ENCODE data around the gene SCN1A.

SCN1A gene

DNA sequence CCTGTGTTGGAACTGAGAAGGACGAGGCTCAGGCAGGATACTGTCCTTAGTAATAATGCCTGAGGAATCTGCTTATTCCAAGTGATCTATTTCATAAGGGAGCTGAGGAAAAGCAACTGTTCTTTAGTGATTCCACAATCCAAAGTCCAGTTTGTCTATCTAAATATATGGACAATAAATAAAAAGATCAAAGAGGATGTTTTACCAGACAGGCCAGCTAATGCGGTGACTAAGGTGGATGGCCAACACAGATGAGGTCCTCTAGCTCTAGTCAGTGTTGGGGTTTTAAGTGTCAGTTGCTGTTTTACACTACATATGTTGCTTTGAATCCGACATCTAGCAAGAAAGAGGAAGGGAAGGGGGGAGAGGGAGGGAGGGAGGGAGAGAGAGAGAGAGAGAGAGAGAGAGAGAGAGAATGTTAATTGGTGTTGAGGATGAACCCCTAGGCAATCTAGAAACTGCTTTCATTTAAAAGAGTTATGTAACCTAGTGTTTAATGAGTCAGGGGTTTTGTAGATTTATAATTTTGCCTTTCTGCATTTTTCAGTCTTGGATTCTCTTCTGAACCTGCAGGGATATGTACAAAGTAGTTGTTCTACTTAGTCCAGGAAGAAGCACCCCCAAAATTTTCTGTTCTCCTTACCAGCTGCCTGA is 27.0 kb upstream of the SCN1A start:
- no peaks in the 10 kb centered on the region for H3K9me3 ChIP-seq (ENCODE audit: severe bottlenecking)

GRCh38 chr2:166152064-166152463 is 24.2 kb upstream of the SCN1A start:
- no peak overlapping the region for H3K4me3 ChIP-seq (ENCODE audit: severe bottlenecking)
- H3K27ac ChIP-seq (ENCODE audit: poor library complexity, severe bottlenecking): no peak overlapping the region
- ATAC-seq (ENCODE audit: low read depth) (no peak), DNase-seq (ENCODE audit: low spot score) (no peak)
- TF ChIP-seq, protein P1, sequence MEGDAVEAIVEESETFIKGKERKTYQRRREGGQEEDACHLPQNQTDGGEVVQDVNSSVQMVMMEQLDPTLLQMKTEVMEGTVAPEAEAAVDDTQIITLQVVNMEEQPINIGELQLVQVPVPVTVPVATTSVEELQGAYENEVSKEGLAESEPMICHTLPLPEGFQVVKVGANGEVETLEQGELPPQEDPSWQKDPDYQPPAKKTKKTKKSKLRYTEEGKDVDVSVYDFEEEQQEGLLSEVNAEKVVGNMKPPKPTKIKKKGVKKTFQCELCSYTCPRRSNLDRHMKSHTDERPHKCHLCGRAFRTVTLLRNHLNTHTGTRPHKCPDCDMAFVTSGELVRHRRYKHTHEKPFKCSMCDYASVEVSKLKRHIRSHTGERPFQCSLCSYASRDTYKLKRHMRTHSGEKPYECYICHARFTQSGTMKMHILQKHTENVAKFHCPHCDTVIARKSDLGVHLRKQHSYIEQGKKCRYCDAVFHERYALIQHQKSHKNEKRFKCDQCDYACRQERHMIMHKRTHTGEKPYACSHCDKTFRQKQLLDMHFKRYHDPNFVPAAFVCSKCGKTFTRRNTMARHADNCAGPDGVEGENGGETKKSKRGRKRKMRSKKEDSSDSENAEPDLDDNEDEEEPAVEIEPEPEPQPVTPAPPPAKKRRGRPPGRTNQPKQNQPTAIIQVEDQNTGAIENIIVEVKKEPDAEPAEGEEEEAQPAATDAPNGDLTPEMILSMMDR (IDR thresholded peaks at IDR 0.05; ENCODE audit: poor library complexity, severe bottlenecking): no peak
- no peaks in the 10 kb centered on the region for H3K27me3 ChIP-seq (ENCODE audit: insufficient read depth, poor library complexity, severe bottlenecking)
- H3K9me3 ChIP-seq (ENCODE audit: severe bottlenecking): no peaks in the 10 kb centered on the region
- H3K36me3 ChIP-seq (ENCODE audit: low read depth): no peaks in the 10 kb centered on the region
- H3K4me1 ChIP-seq (ENCODE audit: insufficient read depth, poor library complexity, severe bottlenecking): no peaks in the 10 kb centered on the region

More for the DNA sequence above, 27.0 kb upstream of the SCN1A start:
- Histone ChIP-seq H3K27ac (ENCODE audit: poor library complexity, severe bottlenecking) (no peak overlapping the region), H3K4me1 (ENCODE audit: insufficient read depth, poor library complexity, severe bottlenecking) (no peaks in the 10 kb centered on the region), H3K4me3 (ENCODE audit: severe bottlenecking) (no peak overlapping the region), H3K36me3 (ENCODE audit: low read depth) (no peaks in the 10 kb centered on the region), H3K27me3 (ENCODE audit: insufficient read depth, poor library complexity, severe bottlenecking) (no peaks in the 10 kb centered on the region)
- ATAC-seq (ENCODE audit: low read depth) (no peak), DNase-seq (ENCODE audit: low spot score) (no peak)
- TF ChIP-seq, protein P1 (IDR thresholded peaks at IDR 0.05; ENCODE audit: poor library complexity, severe bottlenecking): no peak

GRCh38 chr2:166148500-166149400 is 20.9 kb upstream of the SCN1A start:
- Histone ChIP-seq H3K36me3 (ENCODE audit: low read depth) (no peaks in the 10 kb centered on the region), H3K27ac (ENCODE audit: poor library complexity, severe bottlenecking) (no peak overlapping the region), H3K27me3 (ENCODE audit: insufficient read depth, poor library complexity, severe bottlenecking) (no peaks in the 10 kb centered on the region), H3K9me3 (ENCODE audit: severe bottlenecking) (no peaks in the 10 kb centered on the region), H3K4me1 (ENCODE audit: insufficient read depth, poor library complexity, severe bottlenecking) (no peaks in the 10 kb centered on the region), H3K4me3 (ENCODE audit: severe bottlenecking) (no peak overlapping the region)
- DNase-seq (ENCODE audit: low spot score): no peak
- TF ChIP-seq, protein P1 (IDR thresholded peaks at IDR 0.05; ENCODE audit: poor library complexity, severe bottlenecking): no peak
- no peak for ATAC-seq (ENCODE audit: low read depth)

- TF ChIP-seq, protein P1 (IDR thresholded peaks at IDR 0.05; ENCODE audit: poor library complexity, severe bottlenecking): no peak
- no peak overlapping the region for H3K27ac ChIP-seq (ENCODE audit: poor library complexity, severe bottlenecking)
- no peaks in the 10 kb centered on the region for H3K27me3 ChIP-seq (ENCODE audit: insufficient read depth, poor library complexity, severe bottlenecking)
- no peaks in the 10 kb centered on the region for H3K36me3 ChIP-seq (ENCODE audit: low read depth)
- no peaks in the 10 kb centered on the region for H3K9me3 ChIP-seq (ENCODE audit: severe bottlenecking)
- no peak for DNase-seq (ENCODE audit: low spot score)
- no peak for ATAC-seq (ENCODE audit: low read depth)
- H3K4me1 ChIP-seq (ENCODE audit: insufficient read depth, poor library complexity, severe bottlenecking): no peaks in the 10 kb centered on the region
- no peak overlapping the region for H3K4me3 ChIP-seq (ENCODE audit: severe bottlenecking)
Measured at GRCh38 chr2:166147883-166148282, 20.1 kb upstream of the SCN1A start.

All from RWPE2 (cell line).